Stimulated activated CD8-positive, alpha-beta memory T cell treated with anti-CD3 and anti-CD28 coated beads, Interleukin-15, amount 100 ng/mL, for 48 hours (primary cell): ENCODE measurements around the gene CDH4.

Experiments
- DNase-seq, 2 donors: peaks; one replicate each; pipeline ENCODE4 v3.0.0-alpha.2; 2020; ENCODE audit warnings: low read depth in 2 of 2

CDH4 gene

DNA sequence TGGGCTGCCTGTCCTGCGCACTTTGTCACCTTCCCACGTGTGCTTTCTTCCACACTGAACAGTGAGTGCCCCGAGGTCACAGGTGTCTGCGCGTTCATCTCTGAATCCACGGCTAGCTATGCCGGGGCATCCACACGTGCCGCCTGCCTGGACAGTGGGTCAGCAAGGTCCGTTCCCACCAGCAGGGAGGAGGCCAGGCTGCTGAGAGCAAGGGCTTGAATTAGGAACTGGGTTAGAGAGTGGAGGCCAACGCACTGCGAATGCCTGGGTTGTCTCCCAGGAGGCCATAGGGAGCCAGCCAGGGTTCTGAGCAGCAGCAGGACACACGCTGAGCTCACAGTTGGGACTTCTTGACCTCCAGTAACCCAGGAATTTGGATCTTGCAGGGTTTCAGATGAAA is 565.5 kb downstream of the CDH4 start:
- DNase-seq: no peak

DNA sequence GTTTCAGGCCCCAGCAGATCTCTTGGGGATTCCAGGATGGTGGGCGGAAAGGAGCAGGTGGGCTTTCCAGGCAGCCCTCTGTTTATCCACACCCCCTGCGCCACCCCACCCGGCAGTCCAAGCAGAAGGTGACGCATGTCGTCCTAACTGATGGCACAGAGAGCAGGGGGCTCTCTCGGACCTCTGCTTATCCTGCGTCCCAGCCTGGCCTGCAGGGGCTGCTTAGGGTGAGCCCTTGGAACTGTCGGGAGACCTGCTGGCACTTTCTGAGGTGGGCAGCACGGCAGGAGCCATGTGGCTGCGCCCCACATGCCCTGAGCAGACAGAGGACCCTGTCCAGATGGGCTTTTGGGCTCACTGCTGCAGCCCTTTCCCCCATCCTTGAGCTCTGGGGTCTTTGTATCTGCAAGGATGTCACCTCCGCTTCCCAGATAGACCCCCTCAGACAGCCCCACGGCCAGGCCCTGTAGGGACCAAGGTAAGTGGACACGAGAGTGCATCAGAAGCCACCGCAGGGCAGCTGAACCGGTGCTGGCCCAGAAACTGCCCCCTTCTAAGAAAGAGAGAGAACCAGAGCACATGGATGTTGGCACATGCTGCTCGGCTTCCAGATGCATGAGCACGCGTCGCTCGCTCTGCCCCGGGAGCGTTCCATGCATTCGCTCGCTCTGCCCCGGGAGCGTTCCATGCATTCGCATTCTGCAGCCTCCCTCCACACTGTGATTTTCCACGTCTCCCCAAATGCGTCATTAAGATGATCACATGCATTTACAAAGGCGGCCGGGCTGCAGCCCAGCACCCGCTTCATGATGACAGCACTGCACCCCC is 566.9 kb downstream of the CDH4 start:
- no peak for DNase-seq

DNA sequence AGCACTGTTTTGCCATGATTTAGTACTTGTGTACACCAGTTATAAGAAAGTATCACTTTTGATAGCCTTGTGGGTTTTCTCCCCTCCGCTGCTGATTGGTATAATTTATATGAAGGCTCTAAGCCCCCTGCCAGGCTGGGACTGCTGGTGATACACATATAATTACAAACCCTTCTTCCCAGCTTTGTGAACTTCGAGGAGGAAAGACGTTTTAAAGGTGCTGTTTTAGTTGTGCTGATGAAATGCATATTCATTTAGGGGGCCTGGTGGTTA is 567.4 kb downstream of the CDH4 start:
- no peak for DNase-seq

DNA sequence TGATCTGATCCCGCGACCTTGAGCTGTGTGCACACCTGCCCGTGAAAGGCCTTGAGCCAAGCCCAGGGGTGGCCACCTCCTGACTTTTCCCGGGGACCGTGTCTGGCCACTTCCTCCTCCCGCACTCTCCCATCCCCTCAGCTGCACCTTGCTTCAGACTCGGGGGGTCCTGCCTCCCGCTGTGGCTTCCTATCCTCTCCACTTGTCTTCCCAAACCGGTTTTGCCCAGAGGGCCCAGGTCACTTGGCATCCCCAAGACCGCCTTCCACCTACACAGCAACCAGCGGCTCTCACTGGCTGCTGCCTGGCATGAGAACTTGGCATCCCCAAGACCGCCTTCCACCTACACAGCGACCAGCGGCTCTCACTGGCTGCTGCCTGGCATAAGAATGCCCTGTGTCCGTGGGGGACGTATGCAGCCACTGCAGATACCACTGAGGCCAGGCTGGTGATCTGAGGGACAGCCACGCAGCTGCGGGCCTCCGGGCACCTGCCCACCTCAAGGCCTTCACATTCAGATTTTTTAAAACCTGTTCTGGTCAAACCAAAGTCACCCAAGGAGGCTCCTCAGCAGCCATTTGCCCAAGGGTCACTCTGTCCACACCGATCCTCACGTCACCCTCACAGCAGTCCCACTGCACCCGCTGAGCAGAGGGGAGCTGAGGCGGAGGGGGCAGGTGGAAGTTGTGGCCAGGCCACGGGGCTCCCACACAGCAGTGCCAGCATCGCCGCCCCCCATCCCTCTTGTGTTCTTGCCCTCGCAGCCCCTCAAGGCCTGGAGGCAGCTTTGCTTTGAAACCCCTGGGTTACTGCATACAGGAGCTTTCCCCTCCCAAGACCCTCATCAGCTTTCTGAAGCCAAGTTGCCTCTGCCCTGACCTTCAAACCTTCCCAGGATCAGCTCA is 568.1 kb downstream of the CDH4 start:
- DNase-seq: no peak

DNA sequence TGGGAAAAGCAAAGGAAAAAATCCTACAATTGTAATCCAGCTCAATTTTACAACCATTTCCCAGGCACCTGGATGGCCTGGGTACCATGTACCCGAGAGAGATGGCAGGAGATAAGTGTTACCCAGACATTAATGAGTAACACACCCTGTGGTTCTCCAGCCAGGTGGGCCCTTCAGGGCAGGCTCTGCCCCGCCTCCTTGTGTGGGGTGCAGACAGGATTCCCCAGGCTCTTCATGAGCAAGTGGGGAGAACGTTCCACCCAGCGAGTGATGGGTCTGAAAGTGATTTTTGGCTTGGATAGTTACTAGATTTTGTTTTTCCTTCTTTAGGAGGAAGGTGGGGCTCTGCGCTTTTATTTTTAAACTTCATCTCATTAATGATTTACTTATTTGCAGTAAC is 569.7 kb downstream of the CDH4 start:
- no peak for DNase-seq

DNA sequence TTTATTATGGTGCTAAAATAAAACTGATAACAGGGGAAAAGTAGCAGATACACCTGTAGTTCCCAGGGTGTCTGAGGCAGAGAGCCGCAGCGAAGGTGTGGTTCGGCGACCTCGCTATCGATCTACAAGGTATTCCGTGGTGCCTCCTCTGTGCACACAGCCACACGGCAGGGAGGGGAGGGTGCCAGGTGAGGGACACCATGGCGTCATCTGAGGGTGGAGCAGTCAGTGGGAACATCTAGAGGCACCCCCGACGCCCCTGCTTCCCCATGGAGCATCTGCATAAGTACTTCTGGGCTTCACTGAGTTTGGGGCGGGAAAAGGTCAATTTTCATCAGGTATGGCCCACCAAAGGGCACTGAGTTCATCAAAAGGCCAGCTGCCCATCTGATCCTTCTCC is 570.3 kb downstream of the CDH4 start:
- no peak for DNase-seq

DNA sequence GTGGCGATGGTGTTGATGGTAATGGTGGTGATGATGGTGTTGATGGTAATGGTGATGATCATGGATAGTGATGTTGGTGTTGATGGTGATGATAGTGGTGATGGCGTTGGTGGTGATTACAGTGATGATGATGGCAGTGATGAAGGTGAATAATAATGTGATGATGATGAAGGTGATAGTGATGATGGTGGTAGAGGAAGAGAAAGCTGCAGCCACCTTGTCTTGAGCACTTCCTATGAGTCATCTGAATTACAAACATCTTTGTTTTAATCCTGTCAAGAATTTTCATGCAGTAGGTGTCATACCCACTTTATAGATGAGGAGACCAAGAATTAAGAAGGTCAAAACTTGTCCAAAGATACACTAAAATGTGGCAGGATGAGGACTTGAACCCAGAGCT is 571.2 kb downstream of the CDH4 start:
- DNase-seq: no peak

DNA sequence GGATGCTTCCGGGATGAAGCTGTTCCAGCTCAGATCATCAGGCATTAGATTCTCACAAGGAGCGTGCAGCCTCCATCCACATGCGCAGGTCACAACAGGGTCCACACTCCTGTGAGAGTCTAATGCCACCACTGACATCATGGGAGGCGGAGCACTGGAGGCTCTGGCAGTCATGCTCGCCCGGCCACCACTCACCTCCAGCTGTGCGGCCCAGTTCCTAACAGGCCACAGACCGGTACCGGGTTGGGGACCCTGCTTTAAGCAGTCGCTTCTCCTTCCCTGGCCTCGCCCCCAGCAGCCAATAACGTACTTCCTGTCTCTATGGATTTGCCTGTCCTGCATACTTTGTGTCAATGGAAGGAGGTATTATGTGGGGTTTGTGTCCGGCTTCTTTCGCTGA is 576.8 kb downstream of the CDH4 start:
- no peak for DNase-seq

DNA sequence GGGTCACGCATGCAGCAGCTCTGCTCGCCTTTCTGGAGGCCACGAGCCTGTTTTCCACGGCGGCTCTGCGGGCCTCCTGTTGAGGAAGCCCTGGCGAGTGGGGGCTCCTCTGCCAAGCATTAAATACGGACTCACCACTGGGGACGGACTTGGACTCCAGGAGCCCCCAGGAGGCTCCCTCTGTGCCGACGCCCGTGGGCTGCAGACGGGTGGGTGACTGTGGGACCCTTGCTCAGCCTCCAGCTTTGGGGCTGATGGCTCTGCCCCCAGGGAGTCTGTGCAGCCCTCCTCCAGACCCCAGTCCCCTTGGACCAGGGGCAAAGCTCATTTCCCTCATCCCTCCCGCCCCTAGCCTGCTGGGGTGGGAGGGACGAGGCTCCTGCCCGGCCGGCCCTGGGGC is 577.5 kb downstream of the CDH4 start:
- no peak for DNase-seq

DNA sequence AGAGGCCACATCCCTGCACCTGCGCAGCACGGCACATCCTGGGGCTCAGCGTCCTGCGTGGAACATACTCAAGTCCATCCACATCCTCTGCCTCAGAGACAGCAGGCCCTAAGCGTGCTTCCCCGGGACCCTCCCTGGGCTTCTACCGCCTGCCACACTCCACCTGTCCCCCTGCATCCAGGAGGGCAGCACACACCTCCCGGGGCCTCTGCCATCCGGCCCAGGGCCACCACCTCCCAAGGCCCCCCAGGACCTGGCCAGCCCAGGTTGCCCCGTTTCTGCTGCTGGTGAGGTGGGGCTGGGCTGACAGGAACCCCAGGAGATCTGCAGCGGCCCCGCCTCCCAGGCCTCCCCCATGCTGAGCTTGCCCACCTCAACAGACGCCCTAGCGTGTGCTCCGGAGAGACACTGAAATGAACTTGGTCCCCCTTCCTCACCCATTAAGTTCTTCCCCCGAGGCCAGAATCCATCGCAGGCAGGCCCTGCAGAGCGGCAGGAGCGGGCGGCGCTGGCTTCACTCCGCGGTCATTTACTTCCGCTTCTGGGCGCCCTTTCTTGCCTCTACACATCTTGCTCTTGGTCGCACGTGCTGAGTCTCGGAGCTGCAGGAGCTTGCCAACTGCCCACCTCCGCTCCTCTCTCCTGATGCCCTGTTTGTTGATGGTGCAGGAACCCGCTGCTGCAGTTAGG is 578.3 kb downstream of the CDH4 start:
- no peak for DNase-seq

DNA sequence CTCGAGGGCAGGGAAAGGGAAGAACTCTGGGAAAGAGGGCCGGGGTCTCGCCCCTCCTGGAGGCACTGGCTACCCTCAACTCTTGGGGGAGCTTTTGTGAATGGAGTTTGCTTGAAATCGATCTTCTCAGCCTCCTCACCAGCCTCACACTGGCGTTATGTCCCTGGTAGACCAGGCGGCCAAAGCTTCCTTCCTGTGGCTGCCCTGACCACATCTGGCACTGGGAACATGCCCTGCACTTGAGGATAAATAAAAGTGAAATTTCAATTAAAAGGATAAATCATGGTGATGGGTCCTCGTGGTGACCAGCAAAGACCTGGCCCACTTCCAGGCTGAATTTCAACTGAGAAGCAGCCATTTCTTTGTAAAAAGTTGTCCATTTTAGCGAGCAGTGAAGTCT is 578.9 kb downstream of the CDH4 start:
- DNase-seq: no peak

DNA sequence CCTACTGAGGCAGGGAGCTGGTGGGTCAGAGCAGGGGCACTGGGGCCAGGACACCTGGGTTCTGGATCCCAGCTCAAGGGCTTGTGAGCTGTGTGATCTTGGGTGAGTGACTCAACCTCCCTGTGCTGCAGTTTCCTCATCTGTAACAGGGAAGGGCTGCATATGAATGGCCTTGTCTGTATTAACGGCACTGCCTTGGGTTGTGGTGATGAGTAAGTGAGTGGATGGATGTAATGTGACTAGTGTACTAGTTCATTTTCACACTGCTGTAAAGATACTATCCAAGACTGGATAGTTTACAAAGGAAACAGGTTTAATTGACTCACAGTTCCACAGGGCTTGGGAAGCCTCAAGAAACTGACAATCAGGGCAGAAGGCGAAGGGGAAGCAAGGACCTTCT is 580.1 kb downstream of the CDH4 start:
- DNase-seq: no peak

DNA sequence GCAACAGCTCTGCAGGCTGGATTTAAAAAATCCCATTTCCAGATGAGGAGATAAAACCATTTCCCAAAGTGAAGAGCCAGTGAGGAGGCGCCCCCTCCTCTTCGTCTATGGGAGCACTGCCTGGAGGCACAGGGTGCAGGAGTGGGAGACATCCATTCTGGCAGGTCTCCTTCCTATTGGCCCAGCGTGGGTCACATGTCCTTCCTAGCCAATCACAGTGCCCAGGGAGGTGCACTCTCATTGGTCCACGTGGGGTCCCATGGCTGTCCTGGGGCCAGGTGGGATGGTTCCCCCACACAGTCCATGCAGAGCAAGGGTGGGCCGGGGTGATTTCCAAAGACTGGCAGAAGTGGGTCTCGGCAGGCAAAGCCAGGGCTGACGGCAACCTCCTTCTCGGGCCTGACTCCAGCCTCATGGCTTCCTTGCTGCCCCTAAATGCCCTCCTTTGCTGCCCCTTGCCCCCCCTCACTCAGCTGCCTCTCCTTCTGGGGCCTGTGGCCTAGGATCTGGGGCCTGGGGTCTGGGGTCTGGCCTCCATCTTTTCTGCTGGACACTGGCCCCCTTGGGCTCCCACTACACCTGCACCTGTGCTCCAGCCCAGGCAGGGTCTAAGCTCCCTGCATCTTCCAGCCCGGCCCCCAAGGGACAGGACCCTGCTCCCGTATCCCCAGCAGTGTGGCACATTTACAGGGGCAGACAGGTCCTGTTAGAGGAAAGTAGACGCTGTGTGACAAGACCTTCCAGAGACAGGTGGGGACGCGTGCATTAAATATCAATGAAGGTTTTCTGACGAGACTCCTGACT is 581.9 kb downstream of the CDH4 start:
- DNase-seq: no peak

DNA sequence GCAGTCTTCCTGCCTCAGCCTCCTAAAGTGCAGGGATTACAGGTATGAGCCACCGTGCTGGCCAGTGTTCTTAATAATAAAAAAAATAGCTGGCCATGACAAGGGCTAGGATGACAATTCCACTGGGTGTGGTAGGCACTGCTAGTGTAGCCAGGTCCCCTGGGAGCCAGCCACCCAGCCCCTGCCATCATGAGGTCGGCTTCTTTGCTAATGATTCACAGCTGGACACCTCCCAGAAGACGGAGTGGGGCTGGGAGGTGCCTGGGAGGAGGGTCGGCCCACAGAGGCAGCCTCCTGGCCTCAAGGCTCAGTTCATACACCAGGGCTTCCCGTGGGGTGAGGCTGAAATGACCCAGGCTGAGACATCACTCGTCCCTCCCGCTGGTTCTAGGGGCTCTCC is 583.2 kb downstream of the CDH4 start:
- no peak for DNase-seq

DNA sequence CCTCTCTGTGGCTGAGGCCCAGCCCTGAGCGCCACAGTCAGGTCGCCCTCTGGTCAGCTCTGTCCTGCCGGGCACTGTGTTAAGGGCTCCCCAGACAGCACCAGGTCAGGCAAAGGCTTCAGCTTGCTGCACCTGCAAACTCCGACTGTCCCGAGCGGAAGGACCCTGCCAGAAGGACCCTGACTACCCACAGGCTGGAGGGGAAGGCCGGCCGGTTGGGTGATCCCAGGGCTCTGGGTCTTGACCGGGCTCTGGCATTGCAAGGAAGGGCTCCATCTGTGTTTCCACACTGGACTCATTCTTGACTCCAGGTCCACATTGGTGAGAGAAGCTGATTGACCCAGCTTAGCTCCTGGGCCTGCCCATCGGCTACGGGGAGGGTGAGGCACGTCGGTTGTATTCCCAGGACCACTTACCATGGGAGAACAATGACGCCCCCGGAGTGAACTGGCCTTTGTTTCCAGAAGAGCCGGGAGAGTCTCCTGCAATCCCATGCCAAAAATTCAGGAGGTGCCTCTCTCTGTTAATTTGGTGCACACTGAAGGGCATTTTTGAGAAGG is 583.8 kb downstream of the CDH4 start:
- no peak for DNase-seq

DNA sequence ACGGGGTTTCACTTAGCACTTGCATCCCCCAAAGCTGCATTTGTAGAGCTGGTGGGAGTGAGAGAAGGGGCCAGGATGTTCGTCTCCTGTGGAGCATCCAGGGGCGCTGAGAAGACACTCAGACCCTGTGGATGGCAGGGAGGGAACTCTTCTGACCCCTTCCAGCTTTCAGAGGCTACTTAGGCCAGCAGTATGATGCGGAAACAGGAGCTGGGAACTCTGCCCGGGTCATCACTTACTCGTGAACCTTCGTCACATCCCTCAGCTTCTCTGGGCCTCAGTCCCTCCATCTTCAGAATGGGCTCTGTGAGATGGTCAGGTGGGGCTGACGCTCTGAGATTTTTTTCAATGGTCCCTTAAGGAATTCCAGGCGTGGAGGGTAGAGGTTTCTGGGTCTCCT is 585.1 kb downstream of the CDH4 start:
- DNase-seq: no peak

DNA sequence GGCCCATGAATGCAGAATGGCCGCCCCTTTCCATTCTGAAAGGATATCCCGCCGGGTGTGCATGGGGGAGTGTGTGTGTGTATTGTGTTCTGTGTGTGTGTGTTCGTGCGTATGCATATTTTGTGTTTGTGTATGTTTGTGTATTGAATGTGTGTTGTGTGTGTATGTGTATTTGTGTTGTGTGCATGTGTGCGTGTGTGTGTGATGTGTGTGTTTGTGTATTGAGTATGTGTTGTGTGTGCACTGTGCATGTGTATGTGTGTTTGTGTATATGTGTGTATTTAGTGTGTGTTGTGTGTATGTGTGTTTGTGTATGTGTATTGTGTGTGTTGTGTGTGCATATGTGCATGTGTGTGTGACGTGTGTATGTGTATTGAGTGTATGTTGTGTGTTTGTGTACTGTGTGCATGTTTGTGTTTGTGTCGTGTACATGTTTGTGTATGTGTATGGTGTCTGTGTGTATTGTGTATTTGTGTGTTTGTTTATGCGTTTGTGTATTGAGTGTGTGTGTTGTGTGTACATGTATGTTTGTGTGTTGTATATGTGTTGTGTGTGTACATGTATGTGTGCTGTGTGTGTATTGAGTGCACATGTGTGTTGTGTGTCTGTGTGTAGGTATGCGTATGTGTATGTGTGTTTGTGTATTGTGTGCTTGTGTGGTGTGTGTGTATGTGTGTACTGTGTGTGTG is 587.3 kb downstream of the CDH4 start:
- no peak for DNase-seq

DNA sequence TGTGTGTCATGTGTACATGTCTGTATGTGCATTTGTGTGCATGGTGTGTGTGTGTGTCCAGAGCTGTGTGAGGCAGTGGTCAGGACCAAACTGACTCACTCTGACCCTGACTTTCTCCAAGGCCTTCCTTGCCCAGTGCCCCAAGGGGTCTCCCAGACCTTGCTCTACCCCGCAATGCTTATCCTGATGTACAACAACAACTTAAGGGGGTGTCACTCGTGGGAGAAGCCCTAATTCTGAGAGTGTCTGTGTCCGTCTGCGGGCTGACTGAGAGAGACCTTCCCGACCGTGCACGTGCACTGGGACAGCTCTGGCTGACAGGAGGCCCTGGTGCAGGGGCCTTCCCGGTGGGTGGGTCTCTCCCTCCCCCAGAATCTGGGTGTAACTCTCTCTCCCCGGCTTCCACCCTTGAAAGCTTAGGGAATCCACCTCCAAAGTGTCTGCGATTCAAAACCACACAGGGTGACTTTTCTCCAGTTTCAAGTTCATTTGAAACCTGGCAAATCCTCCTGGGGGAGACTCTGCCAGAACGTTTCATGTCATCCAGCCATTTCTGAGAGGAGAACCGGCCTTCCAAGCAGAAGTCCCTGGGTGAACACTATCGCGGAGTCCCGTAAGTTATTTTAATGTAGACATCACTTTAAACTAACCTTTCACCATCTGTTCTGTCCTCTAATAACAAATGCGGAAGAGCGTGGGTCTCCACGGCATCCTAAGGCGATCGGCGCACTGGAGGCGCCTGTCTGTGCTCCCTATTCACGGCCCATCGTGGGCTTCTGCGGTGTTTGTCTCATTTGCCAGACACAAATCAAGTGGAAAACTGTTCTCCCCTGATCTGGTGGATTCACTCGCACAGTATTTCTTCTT is 588.1 kb downstream of the CDH4 start:
- no peak for DNase-seq

DNA sequence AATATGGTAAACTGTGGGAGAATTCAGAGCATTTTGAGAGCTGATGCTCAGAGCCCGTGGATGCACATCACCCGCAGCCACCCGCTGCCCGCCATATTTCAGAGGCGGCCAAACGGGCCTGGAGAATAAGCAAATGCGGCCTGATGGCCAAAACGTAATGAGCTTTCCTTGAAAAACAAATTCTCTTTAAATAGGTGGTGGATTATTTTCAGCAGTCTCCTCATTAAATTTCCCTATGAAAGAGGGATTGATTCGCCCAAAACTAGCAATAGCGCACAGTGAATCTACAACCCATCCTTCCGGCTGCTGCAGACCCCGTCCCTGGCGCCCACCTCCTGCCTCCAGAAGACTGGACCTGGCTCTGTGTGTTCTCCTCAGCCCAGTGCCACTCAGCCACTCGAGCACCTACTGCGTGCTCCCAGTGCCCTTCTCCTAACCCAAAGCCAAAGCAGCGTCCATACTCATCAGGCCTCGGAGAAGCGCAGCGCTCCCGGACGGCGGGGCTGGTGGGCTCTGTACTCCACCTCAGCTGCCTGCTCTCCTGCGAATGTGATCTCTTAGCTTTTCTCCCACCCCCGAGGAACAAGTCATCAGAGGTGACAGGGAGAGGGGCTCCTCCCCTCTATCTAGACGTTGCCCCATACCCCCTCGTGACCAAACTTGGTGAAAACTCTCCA is 588.9 kb downstream of the CDH4 start:
- DNase-seq: no peak
